GM18508 (cell line): ENCODE measurements around the gene DDB1.
"Not testable (repeated sequence)": the region's sequence is repeated elsewhere in the genome, so short reads cannot be mapped to it uniquely, and the experiment has no call there.

Experiments
- ATAC-seq: cut with Tn5 transposase; IDR thresholded peaks from one replicate; pipeline ENCODE4 v1.9.1; 2021; ENCODE audit warnings: moderate number of reproducible peaks; ENCODE audit not compliant: insufficient read depth, unreplicated experiment

Gene DDB1

GRCh38 chr11:61274084-61274483 lies 58.8 kb downstream of the DDB1 start:
- no peak for ATAC-seq

DNA sequence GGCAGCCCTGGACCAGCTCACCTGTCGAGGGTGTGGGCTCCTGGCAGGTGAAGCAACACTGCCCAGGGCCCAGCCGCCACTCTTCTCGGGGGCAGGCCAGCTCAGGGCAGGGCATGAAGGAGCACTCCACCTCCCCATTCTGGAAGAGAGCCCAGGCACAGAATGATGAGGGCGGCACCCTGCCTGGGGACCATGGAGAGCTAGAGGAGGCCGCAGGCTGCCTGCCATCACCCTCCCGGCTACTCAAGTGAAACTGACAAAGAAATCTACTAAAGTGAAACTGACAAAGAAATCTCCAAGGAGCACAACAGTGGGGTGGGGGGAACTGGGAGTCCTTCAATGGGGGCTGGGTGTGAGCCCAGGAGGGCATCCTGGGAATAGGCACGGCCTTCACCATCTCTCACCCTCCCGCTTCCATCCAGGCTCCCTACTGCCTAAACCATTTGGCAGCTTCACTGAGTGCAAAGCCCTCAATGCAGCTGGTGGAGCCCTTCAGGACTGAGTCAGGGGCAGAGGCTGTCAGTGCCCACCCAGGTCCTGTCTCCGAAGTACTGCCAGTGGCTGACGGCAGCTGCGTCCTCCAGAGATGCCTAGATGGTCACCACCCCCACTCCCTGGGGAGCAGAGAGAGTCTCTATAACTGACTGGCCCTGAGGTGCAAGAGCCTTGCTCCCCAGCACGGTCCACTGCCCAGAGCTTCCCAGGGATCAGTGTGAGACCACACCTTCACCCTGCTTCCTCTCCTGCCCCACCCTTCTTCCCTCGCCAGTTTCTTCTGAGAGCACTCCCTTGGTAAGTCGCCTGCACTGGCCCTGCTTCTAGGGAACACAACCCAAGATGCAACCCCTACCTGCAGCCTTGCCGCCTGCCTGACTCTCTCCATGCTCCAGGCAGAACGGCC lies 59.5 kb downstream of the DDB1 start:
- no peak for ATAC-seq

DNA sequence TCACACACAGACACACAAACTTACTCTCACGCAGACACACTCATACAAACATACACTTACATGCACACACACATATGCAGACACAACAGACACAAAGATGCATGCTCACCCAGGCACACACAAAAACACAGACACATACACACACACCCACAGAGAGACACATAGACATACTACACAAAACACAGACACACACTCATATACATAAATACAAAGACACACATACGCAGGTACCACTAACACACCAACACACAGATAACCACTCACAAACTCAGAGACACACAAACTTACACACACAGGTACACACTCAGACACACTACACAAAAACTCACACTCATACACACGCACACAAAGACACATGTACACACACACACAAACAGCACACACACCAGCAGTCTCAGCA lies 60.2 kb downstream of the DDB1 start:
- no peak for ATAC-seq

DNA sequence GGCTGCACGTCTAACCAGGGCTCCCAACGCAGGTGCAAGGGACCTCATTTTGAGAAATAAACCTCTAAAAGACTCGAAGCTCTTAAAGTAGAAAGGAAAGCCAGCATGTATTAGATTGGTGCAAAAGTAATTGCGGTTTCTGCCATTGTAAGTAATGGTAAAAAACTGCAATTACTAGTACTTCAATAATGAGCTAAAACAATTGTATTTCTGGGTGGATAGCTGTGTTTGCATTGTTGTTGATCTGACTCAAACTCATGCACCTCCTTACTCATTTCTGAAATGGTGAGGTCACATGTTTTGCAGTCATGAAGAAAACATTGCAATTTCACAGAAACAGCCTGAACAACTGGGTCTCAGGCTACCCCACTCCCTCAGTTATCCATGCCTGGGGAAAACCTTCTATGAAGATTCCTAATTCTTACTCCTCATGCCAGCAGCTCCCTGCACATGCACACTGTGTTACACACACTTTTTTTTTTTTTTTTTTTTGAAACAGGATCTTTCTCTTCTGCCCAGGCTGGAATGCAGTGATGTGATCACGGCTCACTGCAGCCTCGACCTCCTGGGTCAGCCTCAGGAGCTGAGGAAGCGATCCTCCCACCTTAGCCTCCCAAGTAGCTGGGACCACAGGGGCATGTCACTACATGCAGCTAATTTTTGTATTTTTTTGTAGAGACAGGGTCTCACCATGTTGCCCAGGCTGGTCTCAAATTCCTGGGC lies 62.4 kb downstream of the DDB1 start:
- no peak for ATAC-seq

DNA sequence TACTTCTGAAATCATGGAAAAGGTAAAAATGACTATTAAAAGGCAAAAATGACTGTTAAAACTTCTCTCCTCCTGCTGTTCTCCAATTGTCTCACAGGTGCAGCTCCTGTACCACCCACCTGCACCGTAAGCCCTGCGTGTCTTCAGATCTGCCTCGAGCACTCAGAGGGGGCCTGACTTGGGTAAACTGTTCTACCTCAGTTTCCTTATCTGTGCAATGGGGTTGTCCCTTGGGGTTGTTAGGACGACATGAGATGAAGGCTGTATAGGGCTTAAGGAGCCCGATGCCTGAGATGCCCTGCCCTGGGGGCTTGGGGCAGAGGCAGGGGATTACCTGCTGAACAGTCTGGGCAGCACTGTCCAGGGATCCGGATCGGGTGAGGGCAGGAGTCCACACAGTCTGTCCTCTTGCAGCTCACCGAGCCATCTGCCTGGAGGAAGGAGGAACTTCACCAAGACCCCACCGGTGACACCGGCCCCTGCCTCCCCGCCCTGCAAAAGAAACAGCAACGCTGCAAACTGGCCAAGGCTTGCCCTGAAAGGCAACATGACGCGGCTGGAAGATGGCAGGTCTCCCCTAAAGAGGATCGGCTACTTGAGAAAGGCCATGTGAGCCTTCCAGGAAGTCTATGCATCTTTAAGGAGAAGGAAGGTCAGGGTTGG lies 64.2 kb downstream of the DDB1 start:
- ATAC-seq, result no peak

- no peak for ATAC-seq
Measured at GRCh38 chr11:61267437-61267841, 65.5 kb downstream of the DDB1 start.

- no peak for ATAC-seq
Measured at GRCh38 chr11:61266602-61267001, 66.3 kb downstream of the DDB1 start.

GRCh38 chr11:61265357-61265756 lies 67.5 kb downstream of the DDB1 start:
- no peak for ATAC-seq

DNA sequence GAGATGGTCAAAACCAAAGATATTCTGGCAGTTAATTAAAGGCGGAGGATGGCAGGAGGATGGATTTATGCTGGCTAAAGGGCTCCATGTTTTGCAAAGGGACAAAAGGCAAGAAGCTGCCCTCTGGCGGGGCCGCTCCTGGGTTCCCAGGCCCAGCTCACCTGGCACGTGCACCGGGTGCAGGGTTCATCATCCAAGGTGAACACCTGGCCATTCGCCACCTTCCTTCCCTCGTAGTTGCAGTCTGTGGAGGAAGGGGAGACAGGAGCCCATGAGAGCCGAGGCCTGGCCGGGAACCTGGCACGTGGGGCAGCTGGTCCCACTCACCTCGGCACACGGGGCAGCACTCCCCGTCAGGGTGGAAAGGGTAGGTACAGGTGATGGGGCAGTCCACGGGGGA lies 68.1 kb downstream of the DDB1 start:
- ATAC-seq, result no peak

- ATAC-seq, result no peak
Measured at GRCh38 chr11:61264371-61264770, 68.5 kb downstream of the DDB1 start.

DNA sequence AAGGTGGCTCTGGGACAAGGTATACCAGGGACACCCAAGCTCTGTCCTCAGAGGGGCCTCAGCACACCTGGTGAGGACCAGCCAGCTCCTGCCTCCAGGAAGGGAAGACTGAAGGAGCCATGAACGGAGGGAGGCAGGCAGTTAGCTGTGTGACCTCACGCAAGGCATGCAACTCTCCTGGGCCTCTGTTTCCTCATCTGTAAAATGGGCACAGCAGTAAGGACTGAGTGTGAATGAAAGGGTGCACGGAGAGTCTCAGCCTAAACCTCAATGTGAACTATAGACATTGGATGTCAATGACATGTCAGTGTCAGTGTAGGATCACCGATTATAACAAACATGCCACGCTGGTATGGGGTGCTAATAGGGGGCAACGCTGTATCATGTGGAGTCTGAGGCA lies 73.5 kb downstream of the DDB1 start:
- ATAC-seq, result no peak

- no peak for ATAC-seq
Measured at GRCh38 chr11:61258546-61258945, 74.4 kb downstream of the DDB1 start.

- ATAC-seq, result no peak
Measured at GRCh38 chr11:61256710-61257482, 76.0 kb downstream of the DDB1 start.

DNA sequence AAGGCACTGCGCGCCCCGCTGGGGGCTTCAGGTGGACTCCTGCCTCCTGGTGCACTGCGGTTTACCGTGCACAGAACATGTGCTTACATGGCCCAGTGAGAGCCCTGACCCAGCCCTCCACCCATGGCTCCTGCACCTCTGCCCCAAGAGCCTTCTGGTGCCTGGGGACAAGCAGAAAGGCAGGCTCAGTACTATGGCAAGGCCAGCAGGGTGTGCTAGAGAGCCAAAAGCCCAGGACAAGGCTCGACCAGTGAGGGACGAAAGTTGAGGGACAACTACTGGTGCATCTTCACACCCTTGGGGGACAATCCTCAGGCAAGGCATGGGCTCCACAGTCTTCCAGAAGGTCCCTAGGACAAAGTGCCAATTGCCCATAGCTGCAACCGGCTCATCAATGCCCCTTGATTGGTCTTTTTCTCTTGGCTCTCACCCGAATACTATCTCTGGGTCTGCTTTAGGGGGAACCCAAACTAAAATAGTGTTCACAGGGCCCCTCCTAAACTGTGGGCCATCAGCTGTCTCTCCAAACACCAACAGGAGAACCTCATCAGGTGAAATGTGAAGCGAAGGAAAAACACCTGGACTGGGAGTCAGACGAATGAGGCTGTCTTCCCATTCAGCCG lies 78.4 kb downstream of the DDB1 start:
- ATAC-seq, result no peak

DNA sequence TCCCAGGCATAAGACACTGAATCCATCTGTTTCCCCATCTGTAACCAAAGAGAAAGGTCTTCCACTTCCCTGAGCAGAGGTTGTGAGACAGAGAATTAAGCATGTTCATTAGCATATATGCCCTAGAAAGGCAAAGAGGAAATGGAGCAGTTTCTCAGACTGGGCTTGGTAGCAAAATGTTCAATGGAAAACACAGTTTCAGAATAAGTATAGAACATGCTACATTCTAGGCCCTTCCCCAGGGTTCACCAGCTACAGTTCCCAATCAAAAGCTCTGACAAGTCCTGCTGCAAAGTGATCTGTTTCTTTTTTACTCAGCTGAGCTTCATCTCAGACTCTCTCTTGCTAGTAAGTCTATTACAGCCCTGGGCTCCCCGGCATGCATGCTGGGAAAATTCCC lies 80.6 kb downstream of the DDB1 start:
- ATAC-seq, result not testable (repeated sequence)

- not testable (repeated sequence) for ATAC-seq
Measured at GRCh38 chr11:61250796-61251765, 81.8 kb downstream of the DDB1 start.
